Measurements from ENCODE around the gene CCT4.
"Not testable (repeated sequence)": the region's sequence is repeated elsewhere in the genome, so short reads cannot be mapped to it uniquely, and the experiment has no call there.

The CCT4 gene, protein sequence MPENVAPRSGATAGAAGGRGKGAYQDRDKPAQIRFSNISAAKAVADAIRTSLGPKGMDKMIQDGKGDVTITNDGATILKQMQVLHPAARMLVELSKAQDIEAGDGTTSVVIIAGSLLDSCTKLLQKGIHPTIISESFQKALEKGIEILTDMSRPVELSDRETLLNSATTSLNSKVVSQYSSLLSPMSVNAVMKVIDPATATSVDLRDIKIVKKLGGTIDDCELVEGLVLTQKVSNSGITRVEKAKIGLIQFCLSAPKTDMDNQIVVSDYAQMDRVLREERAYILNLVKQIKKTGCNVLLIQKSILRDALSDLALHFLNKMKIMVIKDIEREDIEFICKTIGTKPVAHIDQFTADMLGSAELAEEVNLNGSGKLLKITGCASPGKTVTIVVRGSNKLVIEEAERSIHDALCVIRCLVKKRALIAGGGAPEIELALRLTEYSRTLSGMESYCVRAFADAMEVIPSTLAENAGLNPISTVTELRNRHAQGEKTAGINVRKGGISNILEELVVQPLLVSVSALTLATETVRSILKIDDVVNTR

DNA sequence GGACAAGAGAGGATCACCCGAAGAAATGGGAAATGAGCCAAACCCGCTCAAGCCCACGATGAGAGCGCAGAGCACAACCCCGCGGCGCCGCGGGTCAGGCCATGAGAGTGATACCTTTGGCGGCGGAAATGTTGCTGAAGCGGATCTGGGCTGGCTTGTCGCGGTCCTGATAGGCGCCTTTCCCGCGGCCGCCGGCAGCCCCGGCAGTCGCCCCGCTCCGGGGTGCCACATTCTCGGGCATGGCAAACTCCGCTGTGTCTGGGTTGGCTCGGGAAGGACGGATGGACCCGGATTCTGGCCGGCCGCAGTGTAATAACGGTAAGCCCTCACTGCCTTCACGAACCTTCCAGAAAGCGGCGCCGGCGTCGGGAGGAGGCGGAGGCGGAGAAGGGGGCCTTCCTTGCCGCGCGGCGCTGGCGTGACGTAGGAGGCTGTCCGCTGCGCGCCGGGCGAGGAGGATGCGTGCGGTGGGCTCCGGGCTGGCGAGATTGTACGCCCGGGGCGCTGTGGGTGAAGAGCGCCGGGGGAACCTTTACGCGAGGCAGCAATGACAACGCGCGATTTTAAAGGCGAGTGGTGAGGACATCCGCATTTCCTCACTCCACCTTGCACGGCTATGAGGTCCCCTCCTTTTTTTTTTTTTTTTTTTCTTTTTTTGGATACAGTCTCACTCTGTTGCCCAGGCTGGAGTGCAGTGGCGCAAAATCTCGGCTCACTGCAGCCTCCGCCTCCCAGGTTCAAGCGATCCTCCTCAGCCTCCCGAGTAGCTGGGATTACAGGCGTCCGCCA, at the start of gene CCT4:
CCT4 (minus strand) TSS at position 390 of the 789 bp plus-strand sequence; CDS start at position 241, 149 bp downstream.
- in situ Hi-C loops (cut with MboI; ENCODE audit: low sequenced_read_pairs), result no loop called here

DNA sequence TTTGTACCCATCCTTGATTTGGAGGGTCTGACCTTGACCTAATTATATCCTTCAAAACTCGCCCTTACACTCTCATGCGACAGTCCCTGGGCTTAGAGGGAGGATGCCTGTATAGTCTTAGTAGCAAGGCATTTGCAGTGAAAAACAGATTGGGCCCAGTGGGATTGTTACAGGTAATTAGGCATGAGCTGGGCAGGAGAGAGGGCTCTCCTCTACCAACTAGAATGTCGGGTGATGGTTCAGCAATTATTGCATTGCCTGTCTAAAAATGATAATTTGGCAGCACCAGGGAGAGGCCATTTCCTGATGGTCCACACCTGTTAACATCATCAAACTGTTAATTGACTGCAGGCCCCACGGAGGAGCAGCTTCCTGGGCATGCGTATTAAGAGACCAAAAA, 49.4 kb upstream of the CCT4 start:
- in situ Hi-C loops (cut with MboI; ENCODE audit: low sequenced_read_pairs), result no loop called here

DNA sequence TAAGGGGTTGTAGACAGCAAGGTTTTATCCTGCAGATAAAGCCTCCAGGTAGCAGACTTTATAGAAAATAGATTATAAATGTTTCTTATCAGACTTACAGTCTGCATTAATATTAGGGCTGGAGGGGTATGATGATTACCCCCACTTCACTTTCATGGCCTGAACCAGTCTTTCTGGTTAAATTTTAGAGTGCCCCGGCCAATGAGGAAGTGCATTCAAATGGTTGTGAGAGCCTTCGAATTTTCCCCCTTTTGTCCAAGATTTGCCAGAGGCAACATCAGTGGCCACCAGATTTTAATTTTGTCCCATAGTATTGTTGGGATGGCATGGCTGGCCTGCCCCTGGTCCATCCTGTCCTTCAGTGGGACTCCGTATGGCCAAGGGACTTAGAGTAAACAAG, 48.6 kb upstream of the CCT4 start:
- in situ Hi-C loops (cut with MboI; ENCODE audit: low sequenced_read_pairs), result no loop called here

DNA sequence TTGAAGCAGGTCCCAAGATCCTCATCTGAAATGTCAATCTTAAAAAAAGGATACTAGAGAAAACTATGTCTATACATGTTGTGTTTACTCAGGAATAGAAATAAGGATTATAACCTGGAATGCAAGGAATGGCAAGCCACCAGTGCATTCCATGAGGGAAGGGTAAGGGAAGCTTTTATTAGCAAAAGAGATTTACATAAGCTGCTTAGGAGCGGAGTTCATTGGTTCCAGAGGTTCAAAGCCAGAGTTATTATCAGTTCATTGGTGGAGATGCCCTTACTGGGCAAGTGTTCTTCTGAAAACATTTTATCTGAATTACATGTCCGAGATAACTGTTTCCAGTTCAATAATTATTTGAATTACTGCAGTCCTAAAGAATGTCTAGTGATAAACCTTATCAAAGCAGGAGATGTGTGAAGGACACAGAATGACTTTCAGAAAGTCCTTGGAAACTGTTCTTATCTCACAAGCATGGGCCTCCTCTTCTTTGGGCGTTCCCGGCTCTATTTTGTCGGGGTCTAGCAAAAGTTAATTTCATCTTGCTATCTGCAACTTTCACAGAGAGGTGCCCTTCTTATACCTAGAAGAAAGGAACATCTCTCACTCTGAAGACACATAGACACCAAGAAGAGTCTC, 40.5 kb upstream of the CCT4 start:
- in situ Hi-C loops (cut with MboI; ENCODE audit: low sequenced_read_pairs), result loop anchor here (10.0 kb wide), 1 partner anchor 486 kb away; no protein-coding TSS in a partner anchor

DNA sequence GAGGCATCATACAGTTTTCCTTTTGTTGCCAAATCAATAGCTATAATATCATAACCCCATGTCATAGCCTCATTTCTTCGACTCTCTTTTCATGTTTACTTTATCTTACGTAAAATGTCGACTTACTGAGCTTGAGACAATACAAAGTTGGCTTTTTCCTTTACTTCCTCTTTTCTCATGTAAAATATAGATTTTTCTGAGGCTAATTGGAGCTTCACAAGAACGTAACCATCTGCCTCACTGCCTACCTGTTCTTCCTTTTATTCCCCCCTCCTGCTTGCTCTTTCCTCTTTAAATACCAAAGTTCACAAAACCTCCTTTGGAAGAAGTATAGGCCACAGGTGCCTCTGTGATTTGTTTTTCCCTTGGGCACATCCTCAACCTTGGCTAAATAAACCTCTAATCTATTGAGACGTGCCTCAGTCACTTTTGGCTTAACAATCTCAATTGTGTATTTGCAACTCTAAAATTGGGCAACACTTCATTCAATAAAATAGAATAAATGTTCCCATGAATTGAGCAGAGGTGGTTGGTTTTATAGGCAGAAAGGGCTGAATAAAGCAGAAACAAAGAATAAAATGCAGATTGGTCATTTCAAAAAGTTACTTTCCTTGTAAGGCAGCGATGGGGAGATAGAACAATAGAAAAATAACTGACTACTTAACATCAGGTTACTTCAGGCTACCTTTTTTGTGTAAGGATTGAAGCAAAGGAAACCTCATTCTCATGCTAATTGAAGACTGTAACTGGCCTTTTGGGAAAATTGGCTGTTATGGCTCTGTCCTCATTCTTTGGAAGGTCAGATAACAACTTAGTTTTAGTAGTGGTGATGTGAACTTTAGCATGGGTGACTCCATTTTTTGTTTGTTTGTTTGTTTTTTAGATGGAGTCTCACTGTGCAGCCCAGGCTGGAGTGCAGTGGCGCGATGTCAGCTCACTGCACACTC, 38.3 kb upstream of the CCT4 start:
- in situ Hi-C loops (cut with MboI; ENCODE audit: low sequenced_read_pairs), result loop anchor here (10.0 kb wide), 1 partner anchor 488 kb away; no protein-coding TSS in a partner anchor

DNA sequence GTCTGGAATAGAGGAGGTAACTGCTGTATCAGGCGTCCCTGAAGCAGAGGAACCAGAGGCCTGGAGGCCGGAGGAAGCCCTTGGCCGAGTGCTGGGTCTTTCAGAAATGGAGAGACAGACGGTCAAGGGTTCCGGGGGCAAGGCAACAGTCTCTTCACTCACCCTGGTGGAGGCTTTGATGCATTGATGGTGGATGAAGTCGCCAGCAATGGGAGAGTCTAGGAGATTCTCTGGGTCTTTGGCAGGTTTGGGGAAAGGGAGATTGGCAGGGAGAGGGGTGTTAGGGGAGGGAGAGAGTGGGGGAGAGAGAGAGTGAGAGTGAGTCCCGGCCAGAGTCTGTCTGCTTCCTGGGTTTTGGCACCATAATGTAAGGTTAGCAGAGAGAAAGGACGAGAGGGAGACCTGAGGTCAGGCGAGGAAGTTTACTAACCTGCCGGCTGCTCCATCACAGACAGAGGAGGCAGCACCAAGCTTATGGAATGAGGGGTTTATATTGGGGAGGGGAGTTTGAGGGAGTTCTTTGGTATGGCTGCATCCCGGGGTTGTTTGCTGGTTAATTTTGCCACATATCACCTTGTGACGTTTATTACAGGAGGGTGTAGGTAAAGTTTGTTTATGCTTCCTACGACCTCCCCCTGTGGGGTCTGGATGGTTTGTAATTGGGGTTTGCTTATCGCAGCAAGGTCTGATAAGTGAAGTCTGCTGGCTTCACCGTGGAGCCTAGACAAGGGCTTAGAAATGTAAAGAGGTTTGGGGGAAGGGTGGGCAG, 36.6 kb upstream of the CCT4 start:
- in situ Hi-C loops (cut with MboI; ENCODE audit: low sequenced_read_pairs), result loop anchor here (10.0 kb wide), 1 partner anchor 490 kb away; no protein-coding TSS in a partner anchor

DNA sequence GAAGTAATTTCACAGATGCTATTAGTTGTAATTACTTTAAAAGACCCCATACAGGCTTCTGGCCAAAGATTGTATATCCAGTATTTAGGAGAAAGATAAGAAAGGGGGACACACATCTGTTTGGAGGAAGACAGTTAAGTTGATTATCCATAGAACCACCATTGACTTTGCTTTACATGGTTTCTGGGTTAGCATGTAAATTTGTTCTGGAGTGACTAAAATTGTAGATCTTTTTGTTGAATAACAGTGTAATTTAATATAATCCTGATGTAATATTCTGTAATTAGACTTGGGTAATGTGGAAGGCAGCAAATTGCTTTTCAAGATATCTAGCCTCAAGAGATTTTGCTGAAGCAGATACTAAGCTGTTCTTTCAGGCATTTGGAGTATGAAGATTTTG, 34.3 kb upstream of the CCT4 start:
- in situ Hi-C loops (cut with MboI; ENCODE audit: low sequenced_read_pairs), result loop anchor here (10.0 kb wide), 1 partner anchor 492 kb away; no protein-coding TSS in a partner anchor

DNA sequence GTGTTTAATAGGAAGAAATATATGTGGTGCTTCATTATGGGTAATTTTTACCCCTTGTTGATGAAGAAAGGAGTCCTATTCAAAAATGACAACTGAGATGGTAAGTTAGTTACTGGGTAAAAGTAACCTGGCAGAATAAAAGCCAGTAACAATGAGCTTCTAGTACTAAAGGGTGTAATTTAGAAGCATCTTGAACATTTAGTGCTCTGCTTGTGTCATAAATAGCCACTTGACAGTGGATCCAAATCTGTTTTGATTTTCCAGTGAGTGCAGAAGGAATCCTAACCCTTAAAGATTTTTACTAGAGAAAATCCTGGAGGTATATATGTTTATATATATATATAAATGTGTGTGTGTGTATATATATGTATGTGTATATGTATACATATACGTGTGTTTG, 32.1 kb upstream of the CCT4 start:
- in situ Hi-C loops (cut with MboI; ENCODE audit: low sequenced_read_pairs), result loop anchor here (10.0 kb wide), 1 partner anchor 494 kb away; no protein-coding TSS in a partner anchor

DNA sequence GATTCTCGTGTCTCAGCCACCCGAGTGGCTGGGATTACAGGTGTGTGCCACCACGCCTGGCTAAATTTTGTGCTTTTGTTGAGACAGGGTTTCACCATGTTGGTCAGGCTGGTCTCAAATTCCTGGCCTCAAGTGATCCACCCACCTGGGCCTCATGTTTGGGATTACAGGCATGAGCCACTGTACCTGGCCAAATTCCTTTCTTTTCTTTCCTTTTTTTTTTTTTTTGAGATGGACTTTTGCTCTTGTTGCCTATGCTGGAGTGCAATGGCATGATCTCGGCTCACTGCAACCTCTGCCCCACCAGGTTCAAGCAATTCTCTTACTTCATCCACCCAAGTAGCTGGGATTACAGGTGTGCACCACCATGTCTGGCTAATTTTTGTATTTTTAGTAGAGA, 26.3 kb upstream of the CCT4 start:
- in situ Hi-C loops (cut with MboI; ENCODE audit: low sequenced_read_pairs), result not testable (repeated sequence)

DNA sequence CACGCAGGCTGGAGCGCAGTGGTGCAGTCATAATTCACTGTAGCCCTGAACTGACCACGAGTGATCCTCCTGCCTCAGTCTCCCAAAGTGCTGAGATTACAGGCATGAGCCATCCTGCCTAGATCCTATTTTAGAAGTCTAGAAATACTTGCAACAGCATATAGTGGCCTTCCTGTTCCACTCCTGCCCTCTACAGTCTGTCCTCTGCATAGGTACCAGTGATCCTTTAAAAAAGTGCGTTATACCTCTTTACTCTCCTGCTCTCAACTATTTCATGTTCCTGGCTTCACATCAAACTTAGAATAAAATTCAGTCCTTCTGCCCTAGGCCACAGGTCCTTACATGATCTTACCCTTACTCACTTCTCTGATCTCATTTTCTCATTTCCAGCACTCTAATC, 23.1 kb upstream of the CCT4 start:
- in situ Hi-C loops (cut with MboI; ENCODE audit: low sequenced_read_pairs), result no loop called here

DNA sequence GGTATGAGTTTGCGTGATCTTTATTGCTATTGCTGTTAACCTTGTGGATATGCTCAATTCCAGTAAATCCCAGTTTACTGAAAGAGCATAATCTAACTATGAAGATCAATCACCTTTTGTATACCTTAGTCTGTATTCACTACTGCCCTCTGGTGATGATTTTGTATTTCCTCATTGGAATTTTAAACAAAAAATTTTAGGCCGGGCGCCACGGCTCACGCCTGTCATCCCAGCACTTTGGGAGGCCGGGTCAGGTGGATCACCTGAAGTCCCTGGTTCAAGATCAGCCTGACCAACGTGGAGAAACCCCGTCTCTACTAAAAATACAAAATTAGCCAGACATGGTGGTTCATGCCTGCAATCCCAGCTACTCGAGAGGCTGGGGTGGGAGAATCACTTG, 22.1 kb upstream of the CCT4 start:
- in situ Hi-C loops (cut with MboI; ENCODE audit: low sequenced_read_pairs), result no loop called here

DNA sequence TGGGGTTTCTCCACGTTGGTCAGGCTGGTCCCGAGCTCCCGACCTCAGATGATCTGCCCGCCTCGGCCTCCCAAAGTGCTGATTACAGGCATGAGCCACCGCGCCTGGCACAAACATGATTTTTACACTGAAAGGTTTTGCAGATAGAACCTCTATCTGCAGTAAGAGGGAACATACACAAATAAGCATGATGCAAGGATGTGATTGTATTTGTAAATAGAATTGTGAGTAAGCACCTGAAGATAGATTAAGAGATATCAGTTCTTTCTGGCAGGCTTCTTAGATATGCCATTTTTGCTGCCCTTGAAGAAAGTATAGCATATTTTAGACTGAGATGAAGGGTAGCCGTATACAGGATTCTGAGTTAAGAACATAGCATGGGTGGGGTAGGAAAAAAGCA, 20.7 kb upstream of the CCT4 start:
- in situ Hi-C loops (cut with MboI; ENCODE audit: low sequenced_read_pairs), result no loop called here

DNA sequence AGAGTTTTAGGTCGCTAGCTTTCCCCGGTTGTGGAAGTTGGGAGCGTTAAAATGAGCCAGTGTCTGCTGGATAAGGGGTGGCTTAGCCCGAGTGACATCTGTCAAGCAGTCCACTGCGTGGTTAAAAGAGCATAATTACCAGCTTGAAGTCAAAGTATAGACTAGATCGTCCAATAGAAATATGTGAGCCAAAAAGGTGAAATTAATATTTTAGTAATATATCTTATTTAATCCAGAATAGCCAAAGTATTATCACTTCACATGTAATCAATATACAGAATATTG, 17.7 kb upstream of the CCT4 start:
- in situ Hi-C loops (cut with MboI; ENCODE audit: low sequenced_read_pairs), result no loop called here

DNA sequence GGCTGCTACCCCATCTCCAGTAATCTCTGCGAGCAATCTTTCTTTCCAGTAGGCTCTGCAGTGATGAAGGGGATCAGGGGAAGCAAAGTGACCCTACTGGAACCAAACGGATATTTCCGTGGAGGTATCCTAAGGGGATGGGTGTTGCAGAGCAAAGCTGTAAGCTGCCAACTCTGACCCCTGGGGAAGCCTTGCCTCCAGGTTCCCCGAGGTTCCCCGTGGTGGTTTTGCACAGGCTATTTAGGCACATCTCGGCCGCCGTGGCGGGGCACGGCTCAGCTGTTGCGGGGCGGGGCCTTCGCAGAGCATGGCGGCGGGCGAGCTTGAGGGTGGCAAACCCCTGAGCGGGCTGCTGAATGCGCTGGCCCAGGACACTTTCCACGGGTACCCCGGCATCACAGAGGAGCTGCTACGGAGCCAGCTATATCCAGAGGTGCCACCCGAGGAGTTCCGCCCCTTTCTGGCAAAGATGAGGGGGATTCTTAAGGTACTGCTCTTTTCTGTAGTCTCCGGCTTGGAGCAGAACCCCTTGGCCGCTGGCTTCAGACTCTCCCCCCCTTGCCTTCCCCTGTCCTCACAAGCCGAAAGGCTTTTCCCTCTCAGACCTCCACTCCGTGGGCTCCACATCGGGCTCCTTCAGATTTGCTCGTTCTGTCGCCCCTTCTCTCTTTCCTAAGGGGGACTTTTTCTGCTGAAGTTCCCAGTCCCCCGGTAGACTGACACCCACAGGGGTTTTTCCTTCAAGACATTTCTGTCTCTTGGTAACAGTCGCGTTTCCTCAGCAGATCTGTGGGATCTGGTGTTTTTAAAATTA, 17.1 kb upstream of the CCT4 start, which contains the start of gene COMMD1:
COMMD1 (plus strand) TSS at position 303 of the 814 bp plus-strand sequence; CDS start at position 308, 5 bp downstream.
- in situ Hi-C loops (cut with MboI; ENCODE audit: low sequenced_read_pairs), result no loop called here

DNA sequence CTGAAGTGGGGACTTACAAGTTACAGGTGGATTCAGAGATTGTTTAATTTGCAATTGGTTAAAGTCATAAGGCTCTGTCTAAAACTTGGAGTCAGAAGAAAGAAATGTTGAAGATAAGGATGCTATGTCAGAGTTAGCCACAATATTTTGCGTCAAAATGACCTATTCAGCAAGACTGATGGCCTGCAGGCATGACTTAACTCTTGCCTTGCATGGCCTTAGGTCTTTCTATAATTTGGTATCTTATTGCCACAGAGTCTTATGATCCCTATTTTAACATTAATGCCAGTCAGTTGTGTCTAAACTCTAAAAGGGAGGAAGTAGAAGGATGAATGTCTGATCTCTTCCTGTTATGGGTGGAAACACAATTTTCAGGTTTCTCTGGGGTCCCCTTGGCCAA, 11.8 kb upstream of the CCT4 start:
- in situ Hi-C loops (cut with MboI; ENCODE audit: low sequenced_read_pairs), result no loop called here

DNA sequence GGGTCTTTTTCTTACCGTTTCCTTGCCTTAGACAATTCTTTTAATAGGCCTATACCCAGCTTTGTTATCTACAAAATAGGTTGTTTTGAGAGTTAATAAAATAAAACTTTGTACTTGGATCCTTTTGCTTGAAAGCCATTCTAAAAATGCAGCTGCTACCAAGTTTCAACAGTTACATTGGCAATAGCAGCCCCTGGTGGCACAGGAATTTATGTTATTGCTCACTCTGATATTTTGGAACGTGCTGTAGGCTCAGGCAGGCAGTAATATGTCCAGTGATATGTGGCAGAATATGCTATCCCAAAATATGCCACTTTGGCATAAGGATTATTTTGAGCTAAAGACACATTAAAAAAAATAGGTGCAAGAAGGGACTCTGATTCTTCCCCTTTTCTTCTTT, 10.4 kb upstream of the CCT4 start:
- in situ Hi-C loops (cut with MboI; ENCODE audit: low sequenced_read_pairs), result no loop called here

DNA sequence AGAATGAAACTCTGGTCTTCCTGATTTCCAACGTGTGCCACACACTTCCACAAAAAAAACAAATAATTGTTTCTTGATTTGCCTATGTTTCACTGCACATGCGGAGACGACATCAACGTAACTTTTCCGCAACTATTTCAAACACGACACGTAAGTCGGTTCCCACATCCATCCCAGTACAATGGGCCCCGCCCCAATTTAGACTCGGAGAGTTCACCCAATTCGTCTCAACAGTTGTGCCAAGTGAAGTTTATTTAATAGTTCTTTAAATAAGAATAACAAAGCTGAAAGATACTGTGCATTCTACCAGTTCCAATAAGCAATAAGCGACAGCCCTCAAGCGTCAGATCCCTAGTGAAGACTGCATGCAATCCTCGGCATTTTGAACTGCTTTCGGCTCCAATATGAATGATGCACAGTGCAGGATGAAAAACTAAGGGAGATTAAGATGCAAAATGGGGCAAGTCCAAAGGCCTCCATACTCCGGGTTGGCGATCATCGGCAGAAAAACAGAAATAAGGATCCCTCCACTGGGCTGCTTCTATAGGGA, 664 bp downstream of the CCT4 start:
- in situ Hi-C loops (cut with MboI; ENCODE audit: low sequenced_read_pairs), result no loop called here

DNA sequence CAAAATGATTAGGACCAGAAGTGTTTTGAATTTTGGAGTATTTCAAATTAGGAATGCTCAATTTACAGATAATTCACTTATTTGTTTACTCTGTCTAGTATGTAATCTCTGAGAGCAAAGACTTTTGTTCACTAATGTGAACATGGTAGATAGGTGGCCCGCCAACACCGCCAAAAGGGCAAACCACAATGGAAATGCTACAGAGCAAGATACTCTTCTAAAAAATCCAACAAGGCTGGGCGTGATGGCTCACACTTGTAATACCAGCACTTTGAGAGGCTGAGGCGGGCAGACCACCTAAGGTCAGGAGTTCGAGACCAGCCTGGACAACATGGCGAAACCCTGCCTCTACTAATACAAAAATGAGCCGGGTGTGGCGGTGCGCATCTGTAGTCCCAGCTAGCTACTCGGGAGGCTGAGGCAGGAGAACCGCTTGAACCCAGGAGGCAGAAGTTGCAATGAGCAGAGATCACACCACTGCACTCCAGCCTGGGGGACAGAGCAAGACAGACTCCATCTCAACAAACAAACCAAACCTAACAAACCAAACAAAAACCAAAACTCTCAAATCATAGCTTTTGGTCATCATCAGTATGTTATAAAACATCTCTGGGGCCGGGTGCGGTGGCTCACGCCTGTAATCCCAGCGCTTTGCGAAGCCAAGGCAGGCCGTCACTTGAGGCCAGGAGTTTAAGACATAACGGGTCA, 2.4 kb downstream of the CCT4 start:
- in situ Hi-C loops (cut with MboI; ENCODE audit: low sequenced_read_pairs), result no loop called here

All from HL-60/S4 treated with phorbol 12-myristate 13-acetate at 8.2 ng/mL for 4 days and 3 days (cell line).